HepG2 (cell line): ENCODE results near the gene TAS2R4. TPM values are rescaled to one million over a fixed set of nuclear protein-coding genes. Genes with fewer than 3 reads are reported as not detected.
A peak's percentile ranks its signal among the peaks of the same experiment; 100 is the strongest.

Experiments
- ATAC-seq: fragments of 200-7000 bp; cut with Tn5 transposase; 3 replicates; pipeline ENCODE4 v1.9.1; 2020; ENCODE audit warnings: mild to moderate bottlenecking, moderate library complexity
- BruUV-seq: library from RNA; stranded (reverse); fragments of 400-500 nt; replicated peaks from 2 replicates; lab custom pipeline; 2021; lab: Mats Ljungman, UMichigan
- CTCF ChIA-PET: fragments of 300-600 bp; formaldehyde crosslinking; extraction: SDS; loops from one replicate; lab custom pipeline; 2021; ENCODE audit warnings: low total read pairs, inconsistent platforms, low intra/inter-chr PET ratio; lab: Yijun Ruan, JAX
- POLR2A ChIA-PET: fragments of 350-600 bp; sonication (Branson Sonifier 250); formaldehyde crosslinking; loops from one replicate; lab custom pipeline; 2020; ENCODE audit warnings: antibody characterized with exemption, inconsistent platforms; lab: Yijun Ruan, JAX
- DNase-seq: peaks from one replicate; pipeline ENCODE4 v3.0.0-alpha.2; 2015; ENCODE audit warnings: low spot score
- FAIRE-seq: peaks from 3 replicates; lab custom pipeline; 2011; peaks lifted over from hg19 to GRCh38; lab: Jason Lieb, UNC
- H2AFZ ChIP-seq: one replicate; pipeline ENCODE4 v1.6.1; 2011; ENCODE audit warnings: low read length, inconsistent platforms
- H3K27ac ChIP-seq: fragments of 300-600 bp; 3 replicates; pipeline ENCODE4 v1.8.0; 2011; ENCODE audit warnings: mixed run types, mild to moderate bottlenecking, mixed read lengths, low read length, inconsistent platforms; ENCODE audit not compliant: insufficient read depth; ENCODE audit errors: extremely low read length
- H3K27me3 ChIP-seq, 2 experiments: fragments of 200-600 bp in 1 of 2; 2 replicates in 1 of 2; 3 replicates in 1 of 2; pipeline versions ENCODE4 v1.6.0 to v1.8.0; 2011; ENCODE audit warnings: low read length in 2 of 2, mild to moderate bottlenecking in 2 of 2, moderate library complexity in 2 of 2, inconsistent platforms in 1 of 2; ENCODE audit not compliant: insufficient read depth in 2 of 2, control insufficient read depth in 1 of 2
- H3K36me3 ChIP-seq, 2 experiments: fragments of 200-600 bp in 1 of 2; replicated peaks in 1 of 2; 2 replicates in 1 of 2; 3 replicates in 1 of 2; pipeline versions ENCODE4 v1.5.1 to v1.8.0; 2011; ENCODE audit warnings: low read length in 2 of 2, inconsistent platforms in 1 of 2; ENCODE audit not compliant: insufficient read depth in 2 of 2, control insufficient read depth in 1 of 2
- H3K4me1 ChIP-seq: 2 replicates; pipeline ENCODE4 v1.5.1; 2012; ENCODE audit warnings: low read length, inconsistent platforms; ENCODE audit not compliant: insufficient read depth
- H3K4me2 ChIP-seq: 2 replicates; pipeline ENCODE4 v1.6.0; 2011; ENCODE audit warnings: low read depth, low read length, inconsistent platforms
- H3K4me3 ChIP-seq, 3 experiments: fragments of 200-600 bp in 1 of 3; sonication (generic), shearing (Covaris generic) in 1 of 3; replicated peaks in 1 of 3; 2 replicates each; pipeline ENCODE4 v1.5.1; 2011 to 2016; ENCODE audit warnings: low read length in 3 of 3, inconsistent platforms in 2 of 3, low read depth in 2 of 3, mild to moderate bottlenecking in 2 of 3, control low read depth in 1 of 3, mixed read lengths in 1 of 3; ENCODE audit not compliant: insufficient read depth in 1 of 3
- H3K79me2 ChIP-seq: one replicate; pipeline ENCODE4 v1.6.1; 2011; ENCODE audit warnings: low read length, inconsistent platforms; ENCODE audit not compliant: insufficient read depth
- H3K9ac ChIP-seq: 2 replicates; pipeline ENCODE4 v1.6.0; 2011; ENCODE audit warnings: mild to moderate bottlenecking, low read depth, low read length, inconsistent platforms; ENCODE audit not compliant: insufficient read depth
- H3K9me3 ChIP-seq: 2 replicates; pipeline ENCODE4 v1.5.1; 2012; ENCODE audit warnings: mild to moderate bottlenecking, low read length
- H4K20me1 ChIP-seq: 2 replicates; pipeline ENCODE4 v1.6.0; 2011; ENCODE audit warnings: inconsistent platforms, mild to moderate bottlenecking, low read length, moderate library complexity; ENCODE audit not compliant: insufficient read depth
- AHR ChIP-seq: IDR thresholded peaks from 2 replicates; pipeline ENCODE4 v1.6.1; 2018; ENCODE audit warnings: missing genetic modification reagents, missing compliant biosample characterization
- ARID3A ChIP-seq: IDR thresholded peaks from 2 replicates; pipeline ENCODE4 v1.6.1; 2012; ENCODE audit warnings: low read depth, low read length, improper control_type of control experiment
- CTCF ChIP-seq: sonication (generic); formaldehyde crosslinking; IDR thresholded peaks from 2 replicates; pipeline ENCODE4 v1.5.0; 2020; ENCODE audit warnings: mild to moderate bottlenecking, missing genetic modification reagents, moderate library complexity
- ELF4 ChIP-seq: sonication (generic); formaldehyde crosslinking; IDR thresholded peaks from 2 replicates; pipeline ENCODE4 v1.5.0; 2020; ENCODE audit warnings: missing genetic modification reagents, mild to moderate bottlenecking, moderate library complexity, borderline replicate concordance
- GRHL1 ChIP-seq: sonication (generic); formaldehyde crosslinking; conservative IDR thresholded peaks from 2 replicates; pipeline ENCODE4 v1.8.0; 2022; ENCODE audit warnings: missing genetic modification reagents
- MAF1 ChIP-seq: sonication (generic); formaldehyde crosslinking; IDR thresholded peaks from 2 replicates; pipeline ENCODE4 v1.5.0; 2020; ENCODE audit warnings: missing genetic modification reagents, borderline replicate concordance
- MED1 ChIP-seq: sonication (generic); formaldehyde crosslinking; IDR thresholded peaks from 2 replicates; pipeline ENCODE4 v1.4.0; 2020; ENCODE audit warnings: missing genetic modification reagents
- MTF1 ChIP-seq: sonication (generic); formaldehyde crosslinking; IDR thresholded peaks from 2 replicates; pipeline ENCODE4 v1.5.0; 2020; ENCODE audit warnings: missing genetic modification reagents
- POLR2AphosphoS5 ChIP-seq: IDR thresholded peaks from 2 replicates; pipeline ENCODE4 v1.6.1; 2012; ENCODE audit warnings: low read depth, low read length
- RCOR2 ChIP-seq: IDR thresholded peaks from 2 replicates; pipeline ENCODE4 v1.6.1; 2016; ENCODE audit warnings: missing biosample characterization, missing genetic modification reagents
- REL ChIP-seq: sonication (generic); formaldehyde crosslinking; conservative IDR thresholded peaks from 2 replicates; pipeline ENCODE4 v1.8.0; 2022; ENCODE audit warnings: mild to moderate bottlenecking, missing genetic modification reagents, moderate library complexity
- REPIN1 ChIP-seq: sonication (generic); formaldehyde crosslinking; IDR thresholded peaks from 2 replicates; pipeline ENCODE4 v1.8.0; 2022; ENCODE audit warnings: missing genetic modification reagents, low read depth, mild to moderate bottlenecking, borderline replicate concordance
- SNAI1 ChIP-seq: sonication (generic); formaldehyde crosslinking; IDR thresholded peaks from 2 replicates; pipeline ENCODE4 v1.5.0; 2020; ENCODE audit warnings: mild to moderate bottlenecking, missing genetic modification reagents, borderline replicate concordance
- ZBTB8A ChIP-seq: sonication (generic); formaldehyde crosslinking; IDR thresholded peaks from 2 replicates; pipeline ENCODE4 v1.4.0; 2020; ENCODE audit warnings: mild to moderate bottlenecking, low read depth, missing genetic modification reagents, borderline replicate concordance
- ZNF296 ChIP-seq: sonication (generic); formaldehyde crosslinking; conservative IDR thresholded peaks from 2 replicates; pipeline ENCODE4 v1.5.0; 2020; ENCODE audit warnings: mild to moderate bottlenecking, missing genetic modification reagents
- ZNF670 ChIP-seq: sonication (generic); formaldehyde crosslinking; IDR thresholded peaks from 2 replicates; pipeline ENCODE4 v1.8.0; 2022; ENCODE audit warnings: mild to moderate bottlenecking, missing genetic modification reagents, borderline replicate concordance
- ZNF83 ChIP-seq: sonication (generic); formaldehyde crosslinking; IDR thresholded peaks from 2 replicates; pipeline ENCODE4 v1.4.0; 2020; ENCODE audit warnings: missing genetic modification reagents, mild to moderate bottlenecking, borderline replicate concordance
- ZNF839 ChIP-seq: sonication (generic); formaldehyde crosslinking; IDR thresholded peaks from 2 replicates; pipeline ENCODE4 v1.4.0; 2020; ENCODE audit warnings: missing genetic modification reagents, mild to moderate bottlenecking, borderline replicate concordance
- WGBS: methylation state at CpG from one replicate; pipeline ENCODE4 v1.1.6; 2017; ENCODE audit warnings: low lambda C conversion rate; 5-methylcytosine and 5-hydroxymethylcytosine counted together
- in situ Hi-C: cut with HindIII; loops from 2 replicates; pipeline ENCODE4 v1.10.0; 2017; ENCODE audit warnings: low pct_unique_long_range_greater_than_20kb; ENCODE audit not compliant: extremely low pct_ligation_motif_present
- intact Hi-C: fragments of 100-400 bp; cut with micrococcal nuclease; formaldehyde crosslinking; loops from one replicate; pipeline ENCODE4 v1.10.0; 2022; ENCODE audit not compliant: unreplicated experiment
- polyA plus RNA-seq, 8 experiments: library from polyadenylated mRNA; depleted of rRNA in 3 of 8; stranded (reverse) in 7 of 8; unstranded in 1 of 8; fragments of >200 nt; fragmentation: Illumina TruSeq in 4 of 8; extraction: Trizol in 4 of 8; gene quantifications; 2 replicates each; pipeline versions ENCODE4 v1.2.1 to v1.2.3, GENCODE V29; 2011 to 2016; ENCODE audit warnings: low read depth in 4 of 8, missing spikeins in 1 of 8, mixed read lengths in 1 of 8; ENCODE audit not compliant: insufficient read depth in 1 of 8
- total RNA-seq, 5 experiments: library from RNA; depleted of rRNA; stranded (reverse); fragments of >200 nt; fragmentation: Illumina TruSeq; extraction: Trizol; gene quantifications; 2 replicates each; pipeline ENCODE4 v1.2.3, GENCODE V29; 2016; ENCODE audit warnings: low read depth in 1 of 5

The TAS2R4 gene
- total and polyA plus RNA-seq, 2 of the 13 experiments (the other 11 are each of a cell fraction or from before 2014, with no cell fraction given), result 0.71 to 0.80 TPM

GRCh38 chr7:141754939-141755338 is 21.5 kb upstream of the TAS2R4 start:
- CTCF ChIA-PET, result interaction anchor here (1.2 to 1.7 kb wide), 2 partner anchors 31 to 32 kb away, joined by 6 read pairs; no protein-coding TSS in a partner anchor
- no peak overlapping the region for H3K27ac ChIP-seq
- no peaks in the 10 kb centered on the region for H3K4me1 ChIP-seq
- H3K36me3 ChIP-seq, result peaks cover 17 to 65% of the 10 kb centered on the region in 2 experiments
- DNase-seq (peak; percentile 46), ATAC-seq (peak; percentile 68), FAIRE-seq (peak; percentile 32)
- in situ Hi-C loops, result no loop called here
- no peaks in the 10 kb centered on the region for H3K79me2 ChIP-seq
- intact Hi-C loops, result loop anchor here (2.0 kb wide), 1 partner anchor 32 kb away; no protein-coding TSS in a partner anchor
- no peak overlapping the region for H2AFZ ChIP-seq
- H3K9me3 ChIP-seq, result peaks cover 31% of the 10 kb centered on the region
- peaks cover 5% of the 10 kb centered on the region; the same call in 1 of the 2 replicates for H4K20me1 ChIP-seq
- no TSS peak for BruUV-seq
- WGBS, result 94% methylated on average over 6 of the region's 6 CpGs
- H3K4me2 ChIP-seq, result no peak overlapping the region
- H3K9ac ChIP-seq, result no peak overlapping the region
- POLR2A ChIA-PET, result no interaction called here
- no peak overlapping the region for H3K4me3 ChIP-seq
- no peaks in the 10 kb centered on the region for H3K27me3 ChIP-seq
- no peak for TF ChIP-seq GRHL1 (CRISPR knock-in tag)
- TF ChIP-seq ZNF83 (CRISPR knock-in tag), result no peak
- TF ChIP-seq ZNF839 (CRISPR knock-in tag), result no peak
- TF ChIP-seq ZNF296 (CRISPR knock-in tag), result no peak
- TF ChIP-seq MED1 (CRISPR knock-in tag), result no peak
- no peak for TF ChIP-seq ZNF670 (CRISPR knock-in tag)
- no peak for TF ChIP-seq RCOR2 (CRISPR knock-in tag)
- no peak for TF ChIP-seq POLR2AphosphoS5
- TF ChIP-seq MTF1 (CRISPR knock-in tag), result no peak
- no peak for TF ChIP-seq SNAI1 (CRISPR knock-in tag)
- peak; percentile 32; the same call in 1 of the 2 replicates for TF ChIP-seq ARID3A
- TF ChIP-seq ELF4 (CRISPR knock-in tag), result no peak
- peak; percentile 63 for TF ChIP-seq CTCF
- no peak for TF ChIP-seq AHR
- TF ChIP-seq ZBTB8A, result no peak
- no peak for TF ChIP-seq MAF1 (CRISPR knock-in tag)
- TF ChIP-seq REPIN1 (CRISPR knock-in tag), result no peak
- no peak for TF ChIP-seq REL (CRISPR knock-in tag)
